PC-3 (cell line): ENCODE data around the gene CAST. TPM values are rescaled to one million over a fixed set of nuclear protein-coding genes. Genes with fewer than 3 reads are reported as not detected.

Source experiments
- ATAC-seq: fragments of 200-7000 bp; cut with Tn5 transposase; 2 replicates; pipeline ENCODE4 v1.9.1; 2020; ENCODE audit warnings: mild to moderate bottlenecking, moderate library complexity
- BruUV-seq: library from RNA; stranded (reverse); fragments of 400-500 nt; replicated peaks from 2 replicates; lab custom pipeline; 2021; lab: Mats Ljungman, UMichigan
- CTCF ChIA-PET: fragments of 300-600 bp; sonication (Branson Sonifier 250); formaldehyde crosslinking; loops from one replicate; lab custom pipeline; 2022; ENCODE audit warnings: antibody characterized with exemption; lab: Charles Lee
- POLR2A ChIA-PET: fragments of 300-600 bp; sonication (Branson Sonifier 250); formaldehyde crosslinking; loops from one replicate; lab custom pipeline; 2022; ENCODE audit warnings: antibody characterized with exemption; ENCODE audit not compliant: unreplicated experiment; lab: Charles Lee
- DNase-seq: peaks from one replicate; pipeline ENCODE4 v3.0.0-alpha.2; 2015
- H2AFZ ChIP-seq: fragments of 300-600 bp; sonication (generic); 2 replicates; pipeline ENCODE4 v1.6.0; 2016; ENCODE audit warnings: antibody characterized with exemption, low read length
- H3F3A ChIP-seq: fragments of 300-600 bp; sonication (generic); one replicate; pipeline ENCODE4 v1.6.0; 2017; ENCODE audit warnings: antibody characterized with exemption, low read length, control low read depth, mild to moderate bottlenecking; ENCODE audit not compliant: unreplicated experiment
- H3K27ac ChIP-seq: fragments of 300-600 bp; sonication (generic); 2 replicates; pipeline ENCODE4 v1.5.1; 2016; ENCODE audit warnings: mild to moderate bottlenecking, low read length
- H3K27me3 ChIP-seq: fragments of 300-600 bp; sonication (generic); 2 replicates; pipeline ENCODE4 v1.6.1; 2016; ENCODE audit warnings: low read length, mixed read lengths
- H3K36me3 ChIP-seq: fragments of 300-600 bp; sonication (generic); 2 replicates; pipeline ENCODE4 v1.6.1; 2016; ENCODE audit warnings: low read depth, mixed run types, low read length, mixed read lengths
- H3K4me1 ChIP-seq: fragments of 300-600 bp; sonication (generic); 2 replicates; pipeline ENCODE4 v1.5.1; 2016; ENCODE audit warnings: low read length; ENCODE audit not compliant: insufficient read depth
- H3K4me2 ChIP-seq: fragments of 300-600 bp; sonication (generic); 2 replicates; pipeline ENCODE4 v1.6.0; 2016; ENCODE audit warnings: low read length
- H3K4me3 ChIP-seq: fragments of 300-600 bp; sonication (generic); 2 replicates; pipeline ENCODE4 v1.5.1; 2016; ENCODE audit warnings: mild to moderate bottlenecking, low read length, mixed read lengths
- H3K79me2 ChIP-seq: fragments of 300-600 bp; sonication (generic); 2 replicates; pipeline ENCODE4 v1.6.1; 2017; ENCODE audit warnings: low read length, mixed read lengths
- H3K9ac ChIP-seq: fragments of 300-600 bp; sonication (generic); 2 replicates; pipeline ENCODE4 v1.6.0; 2016; ENCODE audit warnings: mild to moderate bottlenecking, low read length
- H3K9me2 ChIP-seq: fragments of 300-600 bp; sonication (generic); replicated peaks from 2 replicates; pipeline ENCODE4 v1.6.1; 2016; ENCODE audit warnings: mixed run types, low read length, mixed read lengths
- H3K9me3 ChIP-seq: fragments of 300-600 bp; sonication (generic); 2 replicates; pipeline ENCODE4 v1.6.1; 2016; ENCODE audit warnings: low read length, mixed read lengths
- H4K20me1 ChIP-seq: fragments of 300-600 bp; sonication (generic); 2 replicates; pipeline ENCODE4 v1.6.1; 2016; ENCODE audit warnings: low read length, mixed read lengths
- CTCF ChIP-seq: fragments of 300-600 bp; sonication (generic); conservative IDR thresholded peaks from 2 replicates; pipeline ENCODE4 v1.5.1; 2017; ENCODE audit warnings: antibody characterized with exemption, low read depth, mild to moderate bottlenecking, low read length
- EZH2 ChIP-seq: fragments of 300-600 bp; sonication (generic); IDR thresholded peaks from one replicate; pipeline ENCODE4 v1.6.1; 2017; ENCODE audit warnings: antibody characterized with exemption, mild to moderate bottlenecking, low read length; ENCODE audit not compliant: unreplicated experiment
- EZH2phosphoT487 ChIP-seq: fragments of 300-600 bp; sonication (generic); IDR thresholded peaks from 2 replicates; pipeline ENCODE4 v1.6.1; 2018; ENCODE audit warnings: mild to moderate bottlenecking, antibody characterized with exemption, low read length, borderline replicate concordance
- intact Hi-C: fragments of 100-400 bp; cut with micrococcal nuclease; formaldehyde crosslinking; loops from 2 replicates; pipeline ENCODE4 v1.9.0; 2023
- total RNA-seq: library from RNA; depleted of rRNA; stranded (reverse); fragments of >200 nt; gene quantifications from 2 replicates; pipeline ENCODE4 v1.2.3, GENCODE V29; 2014

Gene CAST
- total RNA-seq, 1 experiment from 2014 or later: 73.2 TPM

DNA sequence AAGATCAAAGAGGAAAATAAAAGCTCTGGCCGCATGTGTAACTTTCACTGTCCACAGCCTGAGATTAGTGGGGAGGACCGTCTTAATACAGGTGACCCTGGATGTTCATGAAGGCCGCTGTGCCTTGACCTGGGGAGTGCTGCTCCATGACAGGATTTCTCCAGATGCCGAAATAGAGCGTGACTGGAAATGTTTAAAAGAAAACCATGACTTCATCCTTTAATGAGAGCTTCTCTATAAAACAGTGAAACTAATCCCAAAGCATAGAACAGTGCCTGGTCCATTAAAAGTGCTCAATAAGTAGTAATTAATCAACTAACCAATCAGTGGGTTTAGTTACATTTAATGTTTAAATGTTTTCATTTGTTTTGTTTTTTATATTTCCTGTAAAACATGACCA is 82.8 kb downstream of the CAST start:
- ChIA-PET CTCF (interaction anchor here (0.7 kb wide), 1 partner anchor 11 kb away, joined by 4 read pairs; no protein-coding TSS in a partner anchor), POLR2A (no interaction called here)
- Histone ChIP-seq H3K4me1 (no peaks in the 10 kb centered on the region; the same call in 1 of the 2 replicates), H3K9ac (no peak overlapping the region), H4K20me1 (no peaks in the 10 kb centered on the region), H3K9me3 (no peaks in the 10 kb centered on the region), H3K27me3 (no peaks in the 10 kb centered on the region), H3K79me2 (no peaks in the 10 kb centered on the region), H3F3A (no peaks in the 10 kb centered on the region), H3K27ac (no peak overlapping the region), H3K4me2 (no peak overlapping the region), H2AFZ (no peak overlapping the region), H3K4me3 (no peak overlapping the region), H3K36me3 (peaks cover 16% of the 10 kb centered on the region), H3K9me2 (no peaks in the 10 kb centered on the region)
- BruUV-seq: no TSS peak
- DNase-seq (no peak), ATAC-seq (no peak)
- intact Hi-C loops: no loop called here
- TF ChIP-seq CTCF: no peak
- TF ChIP-seq EZH2phosphoT487: no peak
- no peak for TF ChIP-seq EZH2

- Histone ChIP-seq H3K4me1 (no peaks in the 10 kb centered on the region; the same call in 1 of the 2 replicates), H4K20me1 (no peaks in the 10 kb centered on the region), H3F3A (no peaks in the 10 kb centered on the region), H2AFZ (no peak overlapping the region), H3K9ac (no peak overlapping the region), H3K9me2 (no peaks in the 10 kb centered on the region), H3K79me2 (no peaks in the 10 kb centered on the region), H3K27ac (no peak overlapping the region), H3K36me3 (peaks cover 16% of the 10 kb centered on the region), H3K27me3 (no peaks in the 10 kb centered on the region), H3K4me3 (no peak overlapping the region), H3K9me3 (no peaks in the 10 kb centered on the region), H3K4me2 (no peak overlapping the region)
- no TSS peak for BruUV-seq
- no peak for DNase-seq
- intact Hi-C loops: no loop called here
- TF ChIP-seq EZH2phosphoT487: no peak
- no peak for TF ChIP-seq CTCF
- TF ChIP-seq EZH2: no peak
- ChIA-PET POLR2A (no interaction called here), CTCF (no interaction called here)
- no peak for ATAC-seq
These were observed 83.8 kb downstream of the CAST start for GRCh38 chr5:96745844-96746531.

GRCh38 chr5:96747720-96748119 is 85.5 kb downstream of the CAST start:
- no peak overlapping the region for H3K4me3 ChIP-seq
- H2AFZ ChIP-seq: no peak overlapping the region
- no peaks in the 10 kb centered on the region for H3K9me3 ChIP-seq
- H3K27me3 ChIP-seq: no peaks in the 10 kb centered on the region
- no peak for ATAC-seq
- ChIA-PET CTCF (no interaction called here), POLR2A (interaction anchor here (0.6 kb wide), 1 partner anchor 403 kb away, joined by 4 read pairs; no protein-coding TSS in a partner anchor)
- TF ChIP-seq EZH2 (no peak), EZH2phosphoT487 (no peak), CTCF (no peak)
- intact Hi-C loops: no loop called here
- no peak overlapping the region for H3K4me2 ChIP-seq
- H4K20me1 ChIP-seq: no peaks in the 10 kb centered on the region
- no peak overlapping the region for H3K27ac ChIP-seq
- no peaks in the 10 kb centered on the region for H3K9me2 ChIP-seq
- no peak overlapping the region for H3K9ac ChIP-seq
- H3K79me2 ChIP-seq: no peaks in the 10 kb centered on the region
- no peaks in the 10 kb centered on the region; the same call in 1 of the 2 replicates for H3K4me1 ChIP-seq
- peaks cover 10% of the 10 kb centered on the region for H3K36me3 ChIP-seq
- H3F3A ChIP-seq: no peaks in the 10 kb centered on the region
- no TSS peak for BruUV-seq
- DNase-seq: no peak
